Measurements from ENCODE around the gene PRKN.

PRKN gene

DNA sequence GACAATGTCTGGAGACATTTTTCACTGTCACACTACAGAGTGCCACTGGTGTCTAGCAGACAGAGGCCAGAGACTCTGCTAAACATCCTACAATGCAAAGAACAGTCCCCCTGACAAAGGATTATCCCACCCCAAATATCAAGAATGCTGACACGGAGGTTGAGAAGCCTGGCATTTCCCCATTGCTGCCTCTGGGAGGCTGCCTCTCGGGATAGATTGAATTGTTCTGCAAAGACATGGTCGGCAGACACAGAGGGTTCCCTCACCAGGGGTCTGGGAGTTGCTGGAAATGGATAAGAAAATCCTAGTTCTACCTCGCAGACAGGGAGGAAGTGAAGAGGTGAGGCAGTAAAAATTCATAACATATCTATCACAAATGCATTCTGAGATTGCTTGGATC, 1287.3 kb downstream of the PRKN start:
- Histone ChIP-seq H3K27me3 (ENCODE audit: insufficient read depth, poor library complexity, severe bottlenecking) (no peaks in the 10 kb centered on the region), H3K9me3 (ENCODE audit: severe bottlenecking) (no peaks in the 10 kb centered on the region), H3K4me3 (ENCODE audit: severe bottlenecking) (no peak overlapping the region), H3K27ac (ENCODE audit: poor library complexity, severe bottlenecking) (no peak overlapping the region), H3K36me3 (ENCODE audit: low read depth) (no peaks in the 10 kb centered on the region), H3K4me1 (ENCODE audit: insufficient read depth, poor library complexity, severe bottlenecking) (peaks cover 30% of the 10 kb centered on the region)
- DNase-seq (ENCODE audit: low spot score) (no peak), ATAC-seq (ENCODE audit: low read depth) (no peak)
- TF ChIP-seq, protein P1, sequence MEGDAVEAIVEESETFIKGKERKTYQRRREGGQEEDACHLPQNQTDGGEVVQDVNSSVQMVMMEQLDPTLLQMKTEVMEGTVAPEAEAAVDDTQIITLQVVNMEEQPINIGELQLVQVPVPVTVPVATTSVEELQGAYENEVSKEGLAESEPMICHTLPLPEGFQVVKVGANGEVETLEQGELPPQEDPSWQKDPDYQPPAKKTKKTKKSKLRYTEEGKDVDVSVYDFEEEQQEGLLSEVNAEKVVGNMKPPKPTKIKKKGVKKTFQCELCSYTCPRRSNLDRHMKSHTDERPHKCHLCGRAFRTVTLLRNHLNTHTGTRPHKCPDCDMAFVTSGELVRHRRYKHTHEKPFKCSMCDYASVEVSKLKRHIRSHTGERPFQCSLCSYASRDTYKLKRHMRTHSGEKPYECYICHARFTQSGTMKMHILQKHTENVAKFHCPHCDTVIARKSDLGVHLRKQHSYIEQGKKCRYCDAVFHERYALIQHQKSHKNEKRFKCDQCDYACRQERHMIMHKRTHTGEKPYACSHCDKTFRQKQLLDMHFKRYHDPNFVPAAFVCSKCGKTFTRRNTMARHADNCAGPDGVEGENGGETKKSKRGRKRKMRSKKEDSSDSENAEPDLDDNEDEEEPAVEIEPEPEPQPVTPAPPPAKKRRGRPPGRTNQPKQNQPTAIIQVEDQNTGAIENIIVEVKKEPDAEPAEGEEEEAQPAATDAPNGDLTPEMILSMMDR (IDR thresholded peaks at IDR 0.05; ENCODE audit: poor library complexity, severe bottlenecking) = no peak

GRCh38 chr6:161439093-161439492, 1288.5 kb downstream of the PRKN start:
- H3K36me3 ChIP-seq (ENCODE audit: low read depth) = no peaks in the 10 kb centered on the region
- peaks cover 41% of the 10 kb centered on the region for H3K4me1 ChIP-seq (ENCODE audit: insufficient read depth, poor library complexity, severe bottlenecking)
- peak; percentile 85 for DNase-seq (ENCODE audit: low spot score)
- no peaks in the 10 kb centered on the region for H3K27me3 ChIP-seq (ENCODE audit: insufficient read depth, poor library complexity, severe bottlenecking)
- TF ChIP-seq, protein P1 (IDR thresholded peaks at IDR 0.05; ENCODE audit: poor library complexity, severe bottlenecking) = no peak
- no peaks in the 10 kb centered on the region for H3K9me3 ChIP-seq (ENCODE audit: severe bottlenecking)
- H3K4me3 ChIP-seq (ENCODE audit: severe bottlenecking) = no peak overlapping the region
- peak overlapping the region; percentile 93 for H3K27ac ChIP-seq (ENCODE audit: poor library complexity, severe bottlenecking)
- peak; percentile 76 for ATAC-seq (ENCODE audit: low read depth)

DNA sequence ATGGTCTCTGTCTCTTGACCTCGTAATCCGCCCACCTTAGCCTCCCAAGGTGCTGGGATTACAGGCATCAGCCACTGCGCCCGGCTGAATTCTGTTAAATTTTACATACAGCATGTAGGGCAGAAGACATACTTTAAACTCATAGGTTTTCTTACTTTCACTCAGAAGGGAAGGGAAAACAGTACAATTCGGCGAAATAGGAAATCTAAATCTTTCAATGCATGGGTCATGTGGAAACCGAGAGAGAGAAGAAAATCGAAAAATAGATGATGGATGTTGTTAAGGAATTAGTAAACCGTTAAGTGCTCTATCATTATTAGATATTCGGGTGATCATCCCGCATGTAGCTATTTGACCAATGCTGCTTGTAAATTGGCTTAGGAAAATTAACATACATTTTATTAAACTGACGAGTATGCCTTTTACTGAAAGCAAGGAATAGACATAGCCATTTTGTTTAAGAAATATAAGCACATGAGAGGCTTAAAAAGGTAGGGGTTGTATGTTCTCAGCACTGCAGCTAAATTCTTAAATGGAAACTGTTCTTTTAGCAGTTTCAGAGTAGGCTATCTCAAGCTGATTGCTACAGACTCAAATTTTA, 1289.0 kb downstream of the PRKN start:
- DNase-seq (ENCODE audit: low spot score) (no peak), ATAC-seq (ENCODE audit: low read depth) (peak; percentile 11)
- peak overlapping the region; percentile 93 for H3K27ac ChIP-seq (ENCODE audit: poor library complexity, severe bottlenecking)
- H3K36me3 ChIP-seq (ENCODE audit: low read depth) = no peaks in the 10 kb centered on the region
- no peak overlapping the region for H3K4me3 ChIP-seq (ENCODE audit: severe bottlenecking)
- H3K4me1 ChIP-seq (ENCODE audit: insufficient read depth, poor library complexity, severe bottlenecking) = peaks cover 41% of the 10 kb centered on the region
- no peaks in the 10 kb centered on the region for H3K9me3 ChIP-seq (ENCODE audit: severe bottlenecking)
- TF ChIP-seq, protein P1 (IDR thresholded peaks at IDR 0.05; ENCODE audit: poor library complexity, severe bottlenecking) = no peak
- H3K27me3 ChIP-seq (ENCODE audit: insufficient read depth, poor library complexity, severe bottlenecking) = no peaks in the 10 kb centered on the region

GRCh38 chr6:161437851-161438250, 1289.7 kb downstream of the PRKN start:
- no peaks in the 10 kb centered on the region for H3K9me3 ChIP-seq (ENCODE audit: severe bottlenecking)
- TF ChIP-seq, protein P1 (IDR thresholded peaks at IDR 0.05; ENCODE audit: poor library complexity, severe bottlenecking) = no peak
- H3K36me3 ChIP-seq (ENCODE audit: low read depth) = no peaks in the 10 kb centered on the region
- peak overlapping the region; percentile 93 for H3K27ac ChIP-seq (ENCODE audit: poor library complexity, severe bottlenecking)
- DNase-seq (ENCODE audit: low spot score) (no peak), ATAC-seq (ENCODE audit: low read depth) (peak; percentile 34; the same call in 1 of the 3 replicates)
- peaks cover 41% of the 10 kb centered on the region for H3K4me1 ChIP-seq (ENCODE audit: insufficient read depth, poor library complexity, severe bottlenecking)
- H3K27me3 ChIP-seq (ENCODE audit: insufficient read depth, poor library complexity, severe bottlenecking) = no peaks in the 10 kb centered on the region
- no peak overlapping the region for H3K4me3 ChIP-seq (ENCODE audit: severe bottlenecking)

GRCh38 chr6:161436106-161436876, 1291.3 kb downstream of the PRKN start:
- ATAC-seq (ENCODE audit: low read depth) (no peak), DNase-seq (ENCODE audit: low spot score) (no peak)

More at GRCh38 chr6:161436106-161436876, 1291.3 kb downstream of the PRKN start:
- no peaks in the 10 kb centered on the region for H3K9me3 ChIP-seq (ENCODE audit: severe bottlenecking)
- H3K4me1 ChIP-seq (ENCODE audit: insufficient read depth, poor library complexity, severe bottlenecking) = peaks cover 41% of the 10 kb centered on the region
- H3K36me3 ChIP-seq (ENCODE audit: low read depth) = no peaks in the 10 kb centered on the region
- no peaks in the 10 kb centered on the region for H3K27me3 ChIP-seq (ENCODE audit: insufficient read depth, poor library complexity, severe bottlenecking)
- H3K4me3 ChIP-seq (ENCODE audit: severe bottlenecking) = no peak overlapping the region
- peak overlapping the region; percentile 93 for H3K27ac ChIP-seq (ENCODE audit: poor library complexity, severe bottlenecking)
- TF ChIP-seq, protein P1 (IDR thresholded peaks at IDR 0.05; ENCODE audit: poor library complexity, severe bottlenecking) = no peak
